Measurements from ENCODE around the gene FANCM. TPM values are rescaled to one million over a fixed set of nuclear protein-coding genes. Genes with fewer than 3 reads are reported as not detected.

The FANCM gene
- total and polyA plus RNA-seq, 9 of the 15 experiments (the other 6 are each of a cell fraction or from before 2014, with no cell fraction given): 5.1 to 14.4 (median 6.2) TPM

- Histone ChIP-seq H4K20me1 (replicated peaks; ENCODE audit: control insufficient read depth, insufficient read depth, low read length) (0 out of 2 replicates have a peak, but pooled peaks cover 5% of the 10 kb centered on the region), H3K36me3 (ENCODE audit: control insufficient read depth, insufficient read depth, low read length) (peaks cover 4% of the 10 kb centered on the region; the same call in 1 of the 3 replicates), H3K9me1 (ENCODE audit: control insufficient read depth, insufficient read depth, low read length) (no peaks in the 10 kb centered on the region), H3K4me1 (replicated peaks in 1 of 2; ENCODE audit: control insufficient read depth in 2 of 2, insufficient read depth in 2 of 2, low read length in 2 of 2) (no peaks in the 10 kb centered on the region; a peak in 2 of 5 replicates), H3K4me2 (ENCODE audit: insufficient read depth, low read length) (peak within 1 kb of the TSS; percentile 95), H3K27me3 (ENCODE audit: control insufficient read depth in 2 of 2, insufficient read depth in 2 of 2, low read length in 2 of 2) (no peaks in the 10 kb centered on the region), H3K9me3 (replicated peaks; ENCODE audit: control insufficient read depth, insufficient read depth, low read depth, low read length) (no peaks in the 10 kb centered on the region), H3K9ac (ENCODE audit: insufficient read depth in 1 of 2, low read depth in 2 of 2, low read length in 2 of 2) (peak within 1 kb of the TSS; percentile 84 to 95), H3K4me3 (peak within 1 kb of the TSS; percentile 91), H3K79me2 (ENCODE audit: control insufficient read depth, insufficient read depth, low read length) (peaks cover 74% of the 10 kb centered on the region), H2AFZ (ENCODE audit: low read depth, low read length) (peak within 1 kb of the TSS; percentile 98), H3K27ac (ENCODE audit: extremely low read depth, low read depth, low read length) (peak within 1 kb of the TSS; percentile 88)
- ChIA-PET CTCF (ENCODE audit: low intra/inter-chr PET ratio) (no interaction called here), POLR2A (interaction anchor here (0.9 to 1.7 kb wide), 5 partner anchors 15 to 50 kb away, joined by 3 to 5 read pairs (median 3); partner anchors contain the start of gene PRPF39)
- DNase-seq (ENCODE audit: extremely low read depth in 1 of 4, low spot score in 3 of 4) (peak; percentile 91 to 96 (median 92)), ATAC-seq (peak; percentile 89), FAIRE-seq (peak; percentile 95)
- no TSS peak for BruUV-seq (replicated peaks)
- under 1% methylated on average over 35 of the region's 53 CpGs for WGBS (ENCODE audit: insufficient coverage, low coverage, missing lambda C conversion rate)
- intact Hi-C loops (cut with micrococcal nuclease): loop anchor here (2.0 kb wide), 2 partner anchors 118 to 174 kb away; partner anchors contain the start of genes KLHL28 and MIS18BP1
- in situ Hi-C loops (cut with MboI): no loop called here
- TF ChIP-seq POLR2H (tag; IDR thresholded peaks at IDR 0.05; ENCODE audit: low read depth): peak; percentile 45; the same call in 1 of the 2 replicates
- peak; percentile 3; the same call in 1 of the 2 replicates for TF ChIP-seq TAL1 (IDR thresholded peaks at IDR 0.05)
- TF ChIP-seq CREBBP (IDR thresholded peaks at IDR 0.05; ENCODE audit: low read depth, low read length): no peak
- TF ChIP-seq TEAD1 (CRISPR knock-in tag; IDR thresholded peaks at IDR 0.05): peak; percentile 39 to 73; a peak in 2 of 4 replicates
- TF ChIP-seq MAFF (IDR thresholded peaks at IDR 0.05; ENCODE audit: low read length): no peak; the same call in 1 of the 2 replicates
- no peak for TF ChIP-seq NFE2 (IDR thresholded peaks at IDR 0.05; ENCODE audit: low read depth)
- TF ChIP-seq PCBP1 (IDR thresholded peaks at IDR 0.05; ENCODE audit: low read depth, low read length, poor library complexity, severe bottlenecking): no peak
- no peak for TF ChIP-seq ARID1B (IDR thresholded peaks at IDR 0.05)
- TF ChIP-seq NCOA2 (IDR thresholded peaks at IDR 0.05; ENCODE audit: partially characterized antibody in 2 of 2): no peak
- TF ChIP-seq ZNF324 (CRISPR knock-in tag; IDR thresholded peaks at IDR 0.05): no peak
- TF ChIP-seq RNF2 (IDR thresholded peaks at IDR 0.05): no peak; the same call in 1 of the 2 replicates
- no peak for TF ChIP-seq PHB (CRISPR knock-in tag; IDR thresholded peaks at IDR 0.05)
- no peak for TF ChIP-seq HDAC6 (IDR thresholded peaks at IDR 0.05; ENCODE audit: low read depth, low read length)
- no peak for TF ChIP-seq ELF2 (CRISPR knock-in tag; IDR thresholded peaks at IDR 0.05)
- no peak for TF ChIP-seq TRIM28 (IDR thresholded peaks at IDR 0.05)
- TF ChIP-seq RAD21 (CRISPR knock-in tag; conservative IDR thresholded peaks at IDR 0.05 in 1 of 2, IDR thresholded peaks at IDR 0.05 in 1 of 2): peak in 1 of 2 experiments; percentile 25; a peak in 1 of 4 replicates
- TF ChIP-seq TRIM25 (IDR thresholded peaks at IDR 0.05; ENCODE audit: borderline replicate concordance): no peak
- TF ChIP-seq CBX2 (IDR thresholded peaks at IDR 0.05; ENCODE audit: insufficient read depth, low read length, poor library complexity, severe bottlenecking): no peak
- no peak for TF ChIP-seq SMARCA4 (IDR thresholded peaks at IDR 0.05)
- TF ChIP-seq SIRT6 (IDR thresholded peaks at IDR 0.05; ENCODE audit: low read depth, low read length): no peak
- TF ChIP-seq FOXK1 (CRISPR knock-in tag; IDR thresholded peaks at IDR 0.05; ENCODE audit: borderline replicate concordance): no peak
These were observed 1.4 kb upstream of the FANCM start, which contains the start of gene FKBP3 for GRCh38 chr14:45134051-45134958. FKBP3 (minus strand) TSS chr14:45134481; CDS start chr14:45134456, 25 bp downstream.
